ENCODE results near the gene MSANTD1. TPM values are rescaled to one million over a fixed set of nuclear protein-coding genes. Genes with fewer than 3 reads are reported as not detected.

MSANTD1 gene
- total RNA-seq, 1 experiment from 2014 or later = 0.24 TPM

GRCh38 chr4:3268395-3269104, 19.6 kb downstream of the MSANTD1 start:
- no peak overlapping the region for H3K4me3 ChIP-seq (ENCODE audit: insufficient read depth, low read depth, low read length)
- no peaks in the 10 kb centered on the region for H3K27me3 ChIP-seq (ENCODE audit: control insufficient read depth, insufficient read depth, low read length)
- peak; percentile 56 for DNase-seq

GRCh38 chr4:3269105-3269927, 20.4 kb downstream of the MSANTD1 start:
- no peaks in the 10 kb centered on the region for H3K27me3 ChIP-seq (ENCODE audit: control insufficient read depth, insufficient read depth, low read length)
- no peak overlapping the region for H3K4me3 ChIP-seq (ENCODE audit: insufficient read depth, low read depth, low read length)
- DNase-seq = peak; percentile 70
- H3K36me3 ChIP-seq (replicated peaks; ENCODE audit: control insufficient read depth, insufficient read depth, low read length) = no peaks in the 10 kb centered on the region

More at GRCh38 chr4:3268395-3269104, 19.6 kb downstream of the MSANTD1 start:
- H3K36me3 ChIP-seq (replicated peaks; ENCODE audit: control insufficient read depth, insufficient read depth, low read length) = no peaks in the 10 kb centered on the region

GRCh38 chr4:3269991-3270611, 21.1 kb downstream of the MSANTD1 start:
- no peak overlapping the region for H3K4me3 ChIP-seq (ENCODE audit: insufficient read depth, low read depth, low read length)
- H3K27me3 ChIP-seq (ENCODE audit: control insufficient read depth, insufficient read depth, low read length) = no peaks in the 10 kb centered on the region
- peak; percentile 43 for DNase-seq
- no peaks in the 10 kb centered on the region for H3K36me3 ChIP-seq (replicated peaks; ENCODE audit: control insufficient read depth, insufficient read depth, low read length)

GRCh38 chr4:3271131-3271530, 22.2 kb downstream of the MSANTD1 start:
- no peak for DNase-seq
- no peak overlapping the region for H3K4me3 ChIP-seq (ENCODE audit: insufficient read depth, low read depth, low read length)
- no peaks in the 10 kb centered on the region for H3K27me3 ChIP-seq (ENCODE audit: control insufficient read depth, insufficient read depth, low read length)
- no peaks in the 10 kb centered on the region for H3K36me3 ChIP-seq (replicated peaks; ENCODE audit: control insufficient read depth, insufficient read depth, low read length)

- no peak overlapping the region for H3K4me3 ChIP-seq (ENCODE audit: insufficient read depth, low read depth, low read length)
- H3K27me3 ChIP-seq (ENCODE audit: control insufficient read depth, insufficient read depth, low read length) = no peaks in the 10 kb centered on the region
- H3K36me3 ChIP-seq (replicated peaks; ENCODE audit: control insufficient read depth, insufficient read depth, low read length) = no peaks in the 10 kb centered on the region
- DNase-seq = peak; percentile 27
These were observed 28.0 kb downstream of the MSANTD1 start for GRCh38 chr4:3276986-3277385.

GRCh38 chr4:3280466-3280865, 31.5 kb downstream of the MSANTD1 start:
- no peaks in the 10 kb centered on the region for H3K36me3 ChIP-seq (replicated peaks; ENCODE audit: control insufficient read depth, insufficient read depth, low read length)
- H3K4me3 ChIP-seq (ENCODE audit: insufficient read depth, low read depth, low read length) = no peak overlapping the region
- no peak for DNase-seq
- no peaks in the 10 kb centered on the region for H3K27me3 ChIP-seq (ENCODE audit: control insufficient read depth, insufficient read depth, low read length)

- H3K36me3 ChIP-seq (replicated peaks; ENCODE audit: control insufficient read depth, insufficient read depth, low read length) = no peaks in the 10 kb centered on the region
- no peak for DNase-seq
- H3K4me3 ChIP-seq (ENCODE audit: insufficient read depth, low read depth, low read length) = no peak overlapping the region
- no peaks in the 10 kb centered on the region for H3K27me3 ChIP-seq (ENCODE audit: control insufficient read depth, insufficient read depth, low read length)
These were observed 34.5 kb downstream of the MSANTD1 start for GRCh38 chr4:3283483-3283882.

GRCh38 chr4:3283916-3284315, 35.0 kb downstream of the MSANTD1 start:
- Histone ChIP-seq H3K27me3 (ENCODE audit: control insufficient read depth, insufficient read depth, low read length) (no peaks in the 10 kb centered on the region), H3K4me3 (ENCODE audit: insufficient read depth, low read depth, low read length) (no peak overlapping the region), H3K36me3 (replicated peaks; ENCODE audit: control insufficient read depth, insufficient read depth, low read length) (no peaks in the 10 kb centered on the region)
- DNase-seq = peak; percentile 42

GRCh38 chr4:3284734-3285557, 36.0 kb downstream of the MSANTD1 start:
- 0 out of 2 replicates have a peak, but pooled peaks cover 2% of the 10 kb centered on the region for H3K27me3 ChIP-seq (ENCODE audit: control insufficient read depth, insufficient read depth, low read length)
- no peak for DNase-seq
- no peak overlapping the region for H3K4me3 ChIP-seq (ENCODE audit: insufficient read depth, low read depth, low read length)
- H3K36me3 ChIP-seq (replicated peaks; ENCODE audit: control insufficient read depth, insufficient read depth, low read length) = no peaks in the 10 kb centered on the region

GRCh38 chr4:3285558-3286334, 36.8 kb downstream of the MSANTD1 start:
- DNase-seq = peak; percentile 41
- Histone ChIP-seq H3K4me3 (ENCODE audit: insufficient read depth, low read depth, low read length) (no peak overlapping the region), H3K27me3 (ENCODE audit: control insufficient read depth, insufficient read depth, low read length) (peaks cover 3% of the 10 kb centered on the region; the same call in 1 of the 2 replicates), H3K36me3 (replicated peaks; ENCODE audit: control insufficient read depth, insufficient read depth, low read length) (no peaks in the 10 kb centered on the region)

- Histone ChIP-seq H3K4me3 (ENCODE audit: insufficient read depth, low read depth, low read length) (no peak overlapping the region), H3K36me3 (replicated peaks; ENCODE audit: control insufficient read depth, insufficient read depth, low read length) (no peaks in the 10 kb centered on the region), H3K27me3 (ENCODE audit: control insufficient read depth, insufficient read depth, low read length) (peaks cover 9% of the 10 kb centered on the region)
- DNase-seq = peak; percentile 61
These were observed 37.6 kb downstream of the MSANTD1 start for GRCh38 chr4:3286335-3287175.

GRCh38 chr4:3287271-3287971, 38.5 kb downstream of the MSANTD1 start:
- Histone ChIP-seq H3K36me3 (replicated peaks; ENCODE audit: control insufficient read depth, insufficient read depth, low read length) (no peaks in the 10 kb centered on the region), H3K4me3 (ENCODE audit: insufficient read depth, low read depth, low read length) (no peak overlapping the region), H3K27me3 (ENCODE audit: control insufficient read depth, insufficient read depth, low read length) (peaks cover 12% of the 10 kb centered on the region)
- DNase-seq = no peak
